ENCODE results near the gene UBE2J2. TPM values are rescaled to one million over a fixed set of nuclear protein-coding genes. Genes with fewer than 3 reads are reported as not detected.

Gene UBE2J2
- total and polyA plus RNA-seq, 2 of the 8 experiments (the other 6 are each of a cell fraction or from before 2014, with no cell fraction given): 33.6 to 67.9 TPM

- FAIRE-seq (no peak), DNase-seq (ENCODE audit: low read depth in 1 of 2, low spot score in 2 of 2) (no peak)
- H4K8ac ChIP-seq (ENCODE audit: extremely low read depth, insufficient read depth, low read length): no peak overlapping the region
- no peak overlapping the region for H3K23ac ChIP-seq (ENCODE audit: insufficient read length)
- H3K14ac ChIP-seq (ENCODE audit: insufficient read length): no peak overlapping the region
- no peak overlapping the region for H2AK5ac ChIP-seq (ENCODE audit: low read depth, low read length)
- H3K4me1 ChIP-seq (replicated peaks in 1 of 4; ENCODE audit: control insufficient read depth in 3 of 4, insufficient read depth in 4 of 4, low read length in 3 of 4): peaks cover 0 to 6% (median 2%) of the 10 kb centered on the region in 4 experiments; a peak in 2 of 7 replicates
- H3K4me2 ChIP-seq (ENCODE audit: insufficient read depth in 1 of 2, low read depth in 2 of 2, low read length in 2 of 2): no peak overlapping the region
- no peaks in the 10 kb centered on the region for H3K79me1 ChIP-seq (ENCODE audit: low read depth, low read length)
- no peak overlapping the region for H3K56ac ChIP-seq (replicated peaks; ENCODE audit: insufficient read length, low read depth, low read length)
- no peak overlapping the region for H4K5ac ChIP-seq (ENCODE audit: insufficient read length, low read depth, low read length)
- 89% methylated on average over 16 of the region's 30 CpGs; no CpG with 5 or more reads in 1 of the 2 experiments for WGBS, 2 experiments (ENCODE audit: extremely low coverage in 1 of 2, insufficient coverage in 1 of 2, insufficient read length in 1 of 2, insufficient replicate concordance in 2 of 2, low coverage in 1 of 2, low lambda C conversion rate in 2 of 2, missing lambda C conversion rate in 1 of 2)
- no peak overlapping the region for H3K9ac ChIP-seq (replicated peaks in 1 of 4; ENCODE audit: extremely low read depth in 1 of 4, low read depth in 3 of 4, low read length in 3 of 4)
- H3K27me3 ChIP-seq (replicated peaks in 1 of 4; ENCODE audit: control insufficient read depth in 3 of 4, extremely low read depth in 1 of 4, insufficient read depth in 3 of 4, low read length in 3 of 4): no peaks in the 10 kb centered on the region; a peak in 2 of 7 replicates
- H3K4me3 ChIP-seq (ENCODE audit: extremely low read depth in 1 of 4, insufficient read depth in 2 of 4, low read depth in 3 of 4, low read length in 4 of 4): no peak overlapping the region
- TF ChIP-seq POLR2A (IDR thresholded peaks at IDR 0.05; ENCODE audit: control extremely low read depth in 1 of 2, low read depth in 2 of 2, low read length in 2 of 2) (0 out of 3 replicates have a peak, but pooled peaks of 1 of the 2 experiments have one; percentile 37), RFX5 (IDR thresholded peaks at IDR 0.05; ENCODE audit: borderline replicate concordance, low read depth, low read length) (no peak)
- no peak overlapping the region for H4K91ac ChIP-seq (replicated peaks; ENCODE audit: insufficient read length, low read length)
- no peak overlapping the region for H2AFZ ChIP-seq (ENCODE audit: low read length)
- no peak overlapping the region for H3K4ac ChIP-seq (replicated peaks; ENCODE audit: insufficient read length, low read depth, low read length)
- no peak overlapping the region for H2BK5ac ChIP-seq (ENCODE audit: low read depth, low read length)
- no peak overlapping the region for H2BK120ac ChIP-seq (replicated peaks; ENCODE audit: low read depth, low read length)
- no peak overlapping the region for H2BK15ac ChIP-seq (ENCODE audit: low read length)
- H3K27ac ChIP-seq (ENCODE audit: low read depth, low read length): no peak overlapping the region
- no peak overlapping the region for H3K18ac ChIP-seq (ENCODE audit: extremely low read depth, low read length)
- H3K9me3 ChIP-seq (ENCODE audit: insufficient read depth in 2 of 2, low read depth in 1 of 2, low read length in 1 of 2): no peaks in the 10 kb centered on the region
- no peaks in the 10 kb centered on the region for H3K36me3 ChIP-seq (ENCODE audit: control insufficient read depth in 2 of 4, insufficient read depth in 4 of 4, low read length in 3 of 4)
- H4K20me1 ChIP-seq (replicated peaks in 1 of 2; ENCODE audit: control insufficient read depth in 1 of 2, insufficient read depth in 2 of 2, low read length in 2 of 2): peaks cover 4 to 9% of the 10 kb centered on the region in 2 experiments
- H2BK20ac ChIP-seq (ENCODE audit: low read length): no peak overlapping the region
- no peaks in the 10 kb centered on the region for H3K23me2 ChIP-seq (ENCODE audit: low read depth, low read length)
- ChIA-PET POLR2A (ENCODE audit: partially characterized antibody) (interaction anchor here (0.9 to 1.3 kb wide), 4 partner anchors 9 to 160 kb away, joined by 3 to 8 read pairs (median 6); no protein-coding TSS in a partner anchor), CTCF (ENCODE audit: partially characterized antibody) (interaction anchor here (0.8 to 1.4 kb wide), 9 partner anchors 9 to 117 kb away, joined by 3 to 5 read pairs (median 3); no protein-coding TSS in a partner anchor)
- H3K79me2 ChIP-seq (ENCODE audit: control insufficient read depth in 1 of 2, insufficient read depth in 2 of 2, low read length in 2 of 2): no peaks in the 10 kb centered on the region
- H2BK12ac ChIP-seq (ENCODE audit: low read depth, low read length): no peak overlapping the region
Measured at GRCh38 chr1:1239614-1240347, 33.9 kb downstream of the UBE2J2 start.

All from H1 (cell line).